ENCODE measurements around the gene C11orf71. TPM values are rescaled to one million over a fixed set of nuclear protein-coding genes. Genes with fewer than 3 reads are reported as not detected.
A peak's percentile ranks its signal among the peaks of the same experiment; 100 is the strongest.

C11orf71 gene
- total RNA-seq, 1 donor from 2014 or later, result 8.5 TPM

DNA sequence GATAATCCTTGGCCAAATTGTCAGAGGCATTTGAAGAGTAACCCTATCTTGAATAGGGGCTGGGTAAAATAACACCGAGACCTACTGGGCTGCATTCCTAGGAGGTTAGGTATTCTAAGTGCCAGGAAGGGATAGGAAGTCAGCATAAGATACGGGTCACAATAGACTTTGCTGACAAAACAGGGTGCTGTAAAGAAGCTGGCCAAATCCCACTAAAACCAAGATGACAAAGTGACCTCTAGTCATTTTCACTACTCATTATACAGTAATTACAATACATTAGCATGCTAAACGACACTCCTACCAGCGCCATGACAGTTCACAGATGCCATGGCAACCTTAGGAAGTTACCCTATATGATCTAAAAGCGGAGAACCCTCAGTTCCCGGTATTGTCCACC is 38.0 kb upstream of the C11orf71 start:
- DNase-seq (ENCODE audit: low spot score, unreplicated experiment), result no peak
- peaks cover 35% of the 10 kb centered on the region for H3K4me1 Mint-ChIP-seq (ENCODE audit: low read depth)
- H3K27me3 Mint-ChIP-seq, result no peaks in the 10 kb centered on the region
- no peaks in the 10 kb centered on the region for H3K36me3 Mint-ChIP-seq (ENCODE audit: insufficient read depth)
- H3K4me3 Mint-ChIP-seq (ENCODE audit: low read depth), result peak overlapping the region; percentile 96
- TF ChIP-seq, protein P1, sequence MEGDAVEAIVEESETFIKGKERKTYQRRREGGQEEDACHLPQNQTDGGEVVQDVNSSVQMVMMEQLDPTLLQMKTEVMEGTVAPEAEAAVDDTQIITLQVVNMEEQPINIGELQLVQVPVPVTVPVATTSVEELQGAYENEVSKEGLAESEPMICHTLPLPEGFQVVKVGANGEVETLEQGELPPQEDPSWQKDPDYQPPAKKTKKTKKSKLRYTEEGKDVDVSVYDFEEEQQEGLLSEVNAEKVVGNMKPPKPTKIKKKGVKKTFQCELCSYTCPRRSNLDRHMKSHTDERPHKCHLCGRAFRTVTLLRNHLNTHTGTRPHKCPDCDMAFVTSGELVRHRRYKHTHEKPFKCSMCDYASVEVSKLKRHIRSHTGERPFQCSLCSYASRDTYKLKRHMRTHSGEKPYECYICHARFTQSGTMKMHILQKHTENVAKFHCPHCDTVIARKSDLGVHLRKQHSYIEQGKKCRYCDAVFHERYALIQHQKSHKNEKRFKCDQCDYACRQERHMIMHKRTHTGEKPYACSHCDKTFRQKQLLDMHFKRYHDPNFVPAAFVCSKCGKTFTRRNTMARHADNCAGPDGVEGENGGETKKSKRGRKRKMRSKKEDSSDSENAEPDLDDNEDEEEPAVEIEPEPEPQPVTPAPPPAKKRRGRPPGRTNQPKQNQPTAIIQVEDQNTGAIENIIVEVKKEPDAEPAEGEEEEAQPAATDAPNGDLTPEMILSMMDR (IDR thresholded peaks at IDR 0.05; ENCODE audit: unreplicated experiment), result no peak
- peak overlapping the region; percentile 96 for H3K27ac Mint-ChIP-seq
- H3K9me3 Mint-ChIP-seq (ENCODE audit: low read depth), result no peaks in the 10 kb centered on the region

DNA sequence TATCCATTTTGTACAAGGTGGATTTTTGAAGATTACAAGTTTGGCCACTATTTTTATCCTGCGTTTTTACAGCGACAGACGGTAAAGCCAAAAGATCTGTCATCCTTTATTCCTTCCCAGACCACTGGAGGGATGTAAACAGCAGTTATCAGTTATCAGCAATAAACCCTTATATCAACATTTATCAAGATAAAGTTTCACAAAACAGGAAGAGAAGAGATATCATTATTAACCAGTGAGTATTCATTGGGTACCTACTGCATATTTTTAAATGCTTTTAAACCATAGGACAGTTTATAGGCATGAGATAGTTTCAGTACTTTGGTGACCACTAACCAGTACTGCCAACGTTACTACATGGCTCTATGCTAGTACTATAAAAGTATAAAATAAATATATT is 33.1 kb upstream of the C11orf71 start:
- no peaks in the 10 kb centered on the region for H3K36me3 Mint-ChIP-seq (ENCODE audit: insufficient read depth)
- H3K27ac Mint-ChIP-seq, result no peak overlapping the region
- peaks cover 6% of the 10 kb centered on the region for H3K27me3 Mint-ChIP-seq

DNA sequence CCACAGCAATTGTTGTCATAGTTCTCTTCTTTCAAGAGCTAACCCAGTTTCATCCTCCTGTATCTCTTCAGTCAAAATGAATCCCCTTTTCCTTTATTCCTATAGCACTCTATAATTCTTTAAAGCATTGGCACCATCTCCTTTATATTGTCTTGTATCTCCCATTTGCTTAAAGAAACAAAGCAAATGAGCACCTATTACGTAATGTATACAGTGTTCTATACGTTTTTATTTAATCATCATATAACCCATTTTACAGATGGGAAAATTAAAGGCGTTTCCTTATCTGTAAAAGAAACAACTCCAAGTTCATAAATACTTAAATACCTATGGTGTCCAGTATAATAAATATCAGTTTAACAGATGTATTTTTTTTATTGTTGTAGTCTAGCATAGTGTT is 32.6 kb upstream of the C11orf71 start:
- Mint-ChIP-seq H3K4me3 (ENCODE audit: low read depth) (no peak overlapping the region), H3K27me3 (peaks cover 6% of the 10 kb centered on the region), H3K27ac (no peak overlapping the region), H3K9me3 (ENCODE audit: low read depth) (no peaks in the 10 kb centered on the region), H3K4me1 (ENCODE audit: low read depth) (peaks cover 4% of the 10 kb centered on the region), H3K36me3 (ENCODE audit: insufficient read depth) (no peaks in the 10 kb centered on the region)
- DNase-seq (ENCODE audit: low spot score, unreplicated experiment), result no peak
- TF ChIP-seq, protein P1 (IDR thresholded peaks at IDR 0.05; ENCODE audit: unreplicated experiment), result no peak

More for the DNA sequence above, 33.1 kb upstream of the C11orf71 start:
- Mint-ChIP-seq H3K4me1 (ENCODE audit: low read depth) (peaks cover 9% of the 10 kb centered on the region), H3K4me3 (ENCODE audit: low read depth) (no peak overlapping the region), H3K9me3 (ENCODE audit: low read depth) (no peaks in the 10 kb centered on the region)
- DNase-seq (ENCODE audit: low spot score, unreplicated experiment), result no peak
- TF ChIP-seq, protein P1 (IDR thresholded peaks at IDR 0.05; ENCODE audit: unreplicated experiment), result no peak

DNA sequence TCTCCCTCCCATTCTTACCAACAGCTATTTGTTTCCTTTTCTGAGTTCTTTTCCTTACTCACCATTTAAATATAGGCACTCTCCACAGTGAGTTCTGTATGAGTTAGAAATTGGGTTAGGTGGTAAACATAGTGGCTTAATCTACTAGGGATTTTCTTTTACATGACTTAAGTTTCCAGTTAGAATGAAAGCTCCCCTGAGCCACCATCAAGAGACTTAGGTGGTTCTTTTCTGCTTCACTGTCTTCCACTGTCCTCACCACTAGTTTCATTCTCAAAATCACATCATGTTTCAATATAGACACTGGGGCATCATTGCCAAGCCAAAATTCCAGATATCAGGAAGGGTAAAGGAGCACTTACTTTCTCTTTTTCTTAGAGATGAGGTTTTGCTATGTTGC is 30.0 kb upstream of the C11orf71 start:
- peaks cover 6% of the 10 kb centered on the region for H3K27me3 Mint-ChIP-seq
- no peaks in the 10 kb centered on the region for H3K9me3 Mint-ChIP-seq (ENCODE audit: low read depth)
- no peaks in the 10 kb centered on the region for H3K36me3 Mint-ChIP-seq (ENCODE audit: insufficient read depth)
- TF ChIP-seq, protein P1 (IDR thresholded peaks at IDR 0.05; ENCODE audit: unreplicated experiment), result no peak
- H3K4me3 Mint-ChIP-seq (ENCODE audit: low read depth), result no peak overlapping the region
- DNase-seq (ENCODE audit: low spot score, unreplicated experiment), result no peak
- H3K4me1 Mint-ChIP-seq (ENCODE audit: low read depth), result no peaks in the 10 kb centered on the region
- no peak overlapping the region for H3K27ac Mint-ChIP-seq

DNA sequence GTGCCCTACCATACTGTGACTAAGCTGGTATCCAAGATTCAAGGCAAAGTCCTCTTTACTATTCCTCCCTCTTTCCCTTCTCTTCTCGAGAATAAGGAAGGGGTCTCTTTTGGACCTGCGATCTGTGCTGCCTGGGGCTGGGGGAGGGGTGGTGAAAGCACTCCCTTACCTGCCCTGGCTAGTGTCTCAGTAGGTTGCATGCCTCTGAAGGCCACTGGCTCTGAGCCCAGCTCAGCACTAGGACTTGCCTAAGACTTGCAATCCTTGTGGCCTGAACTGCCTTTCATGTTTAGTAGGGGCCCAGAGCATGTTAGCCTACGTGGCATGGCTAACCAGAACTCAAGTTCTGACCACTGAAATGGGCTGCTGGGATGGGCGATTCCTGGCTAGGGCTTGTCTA is 26.0 kb upstream of the C11orf71 start:
- Mint-ChIP-seq H3K9me3 (ENCODE audit: low read depth) (peaks cover 8% of the 10 kb centered on the region), H3K27ac (no peak overlapping the region), H3K27me3 (peaks cover 3% of the 10 kb centered on the region), H3K4me3 (ENCODE audit: low read depth) (no peak overlapping the region), H3K4me1 (ENCODE audit: low read depth) (no peaks in the 10 kb centered on the region), H3K36me3 (ENCODE audit: insufficient read depth) (peaks cover 4% of the 10 kb centered on the region)
- DNase-seq (ENCODE audit: low spot score, unreplicated experiment), result no peak
- TF ChIP-seq, protein P1 (IDR thresholded peaks at IDR 0.05; ENCODE audit: unreplicated experiment), result no peak
